Esophagus muscularis mucosa (tissue), 4 donors: ENCODE results near the gene COG5. TPM values are rescaled to one million over a fixed set of nuclear protein-coding genes. Genes with fewer than 3 reads are reported as not detected.

Experiments used
- DNase-seq: peaks from one replicate; pipeline ENCODE4 v3.0.0-alpha.2; 2017; ENCODE audit errors: extremely low spot score
- H3K27ac ChIP-seq, 4 donors: fragments of 200-600 bp; sonication (generic); replicated peaks in 1 of 4; 1 replicate in 3 of 4; 2 replicates in 1 of 4; pipeline ENCODE4 v1.5.1; 2016 to 2019; ENCODE audit warnings: mild to moderate bottlenecking in 1 of 4
- H3K27me3 ChIP-seq, 4 donors: fragments of 200-600 bp; sonication (generic); one replicate each; pipeline versions ENCODE4 v1.5.1 to v1.6.0; 2016 to 2019
- H3K36me3 ChIP-seq, 4 donors: fragments of 200-600 bp; sonication (generic); one replicate each; pipeline ENCODE4 v1.5.1; 2016 to 2019
- H3K4me1 ChIP-seq, 4 donors: fragments of 200-600 bp; sonication (generic); one replicate each; pipeline ENCODE4 v1.5.1; 2016 to 2019
- H3K4me3 ChIP-seq, 4 donors: fragments of 200-600 bp; sonication (generic); 1 replicate in 2 of 4; 2 replicates in 2 of 4; pipeline ENCODE4 v1.5.1; 2016 to 2019; ENCODE audit warnings: mild to moderate bottlenecking in 4 of 4, moderate library complexity in 1 of 4
- H3K9me3 ChIP-seq, 4 donors: fragments of 200-600 bp; sonication (generic); 1 replicate in 3 of 4; 2 replicates in 1 of 4; pipeline ENCODE4 v1.5.1; 2016 to 2019
- CTCF ChIP-seq, 3 experiments: fragments of 200-600 bp in 2 of 3; fragments of 450-650 bp in 1 of 3; sonication (generic) in 2 of 3; IDR thresholded peaks; one replicate each; pipeline ENCODE4 v1.5.1; 2017 to 2019; ENCODE audit warnings: antibody characterized with exemption in 3 of 3, mild to moderate bottlenecking in 2 of 3, moderate library complexity in 1 of 3
- EP300 ChIP-seq: sonication (generic); formaldehyde crosslinking; IDR thresholded peaks from one replicate; pipeline ENCODE4 v1.6.1; 2017; ENCODE audit warnings: antibody characterized with exemption
- POLR2A ChIP-seq: fragments of 450-650 bp; IDR thresholded peaks from one replicate; pipeline ENCODE4 v1.6.1; 2017; ENCODE audit warnings: antibody characterized with exemption, moderate library complexity, mild to moderate bottlenecking, low read depth
- POLR2AphosphoS5 ChIP-seq, 2 donors: sonication (generic); formaldehyde crosslinking; IDR thresholded peaks; one replicate each; pipeline ENCODE4 v1.6.1; 2017; ENCODE audit warnings: antibody characterized with exemption in 2 of 2
- WGBS: methylation state at CpG from one replicate; pipeline ENCODE4 v1.1.5; 2018; 5-methylcytosine and 5-hydroxymethylcytosine counted together
- intact Hi-C: fragments of 100-400 bp; cut with DNase I; formaldehyde crosslinking; loops from one replicate; pipeline ENCODE4 v1.15.1; 2023
- total RNA-seq, 4 donors: library from RNA; depleted of rRNA; stranded (reverse); fragments of >200 nt; gene quantifications; one replicate each; pipeline versions ENCODE4 v1.1.0 to v1.2.1, GENCODE V29; 2016

Gene COG5
- total RNA-seq, 4 donors from 2014 or later, result 20.3 to 33.4 (median 24.9) TPM

- no peak overlapping the region for H3K27ac ChIP-seq
- no peak for DNase-seq
- no peaks in the 10 kb centered on the region for H3K27me3 ChIP-seq
- H3K4me1 ChIP-seq, result peaks cover 0 to 27% (median 12%) of the 10 kb centered on the region in 4 donors
- TF ChIP-seq POLR2A (no peak), CTCF (IDR thresholded peaks at IDR 0.05) (no peak), EP300 (no peak), POLR2AphosphoS5 (IDR thresholded peaks at IDR 0.05) (no peak)
- H3K9me3 ChIP-seq, result no peaks in the 10 kb centered on the region
- intact Hi-C loops, result no loop called here
- no peak overlapping the region for H3K4me3 ChIP-seq
- no peaks in the 10 kb centered on the region for H3K36me3 ChIP-seq
- WGBS, result 91% methylated on average over 2 of the region's 2 CpGs
Observed at GRCh38 chr7:107219563-107220244, 344.0 kb downstream of the COG5 start.

GRCh38 chr7:107213945-107214344, 349.8 kb downstream of the COG5 start:
- peaks cover 0 to 2% (median 0%) of the 10 kb centered on the region in 4 donors for H3K9me3 ChIP-seq
- H3K4me3 ChIP-seq, result no peak overlapping the region
- no peak overlapping the region for H3K27ac ChIP-seq
- intact Hi-C loops, result no loop called here
- TF ChIP-seq CTCF (IDR thresholded peaks at IDR 0.05) (no peak), POLR2AphosphoS5 (IDR thresholded peaks at IDR 0.05) (no peak), EP300 (no peak), POLR2A (no peak)
- DNase-seq, result no peak
- peaks cover 0 to 2% (median under 1%) of the 10 kb centered on the region in 4 donors for H3K4me1 ChIP-seq
- peaks cover 4 to 22% (median 12%) of the 10 kb centered on the region in 4 donors for H3K36me3 ChIP-seq
- no peaks in the 10 kb centered on the region for H3K27me3 ChIP-seq

- no peak overlapping the region for H3K27ac ChIP-seq
- DNase-seq, result no peak
- no peak for TF ChIP-seq POLR2A
- TF ChIP-seq POLR2AphosphoS5 (IDR thresholded peaks at IDR 0.05), result no peak
- no peak for TF ChIP-seq CTCF (IDR thresholded peaks at IDR 0.05)
- TF ChIP-seq EP300, result no peak
- peaks cover 4 to 23% (median 13%) of the 10 kb centered on the region in 4 donors for H3K36me3 ChIP-seq
- H3K27me3 ChIP-seq, result no peaks in the 10 kb centered on the region
- H3K4me1 ChIP-seq, result peaks cover 6 to 8% (median 7%) of the 10 kb centered on the region in 4 donors
- WGBS, result 80% methylated on average over 5 of the region's 5 CpGs
- no peak overlapping the region for H3K4me3 ChIP-seq
- intact Hi-C loops, result no loop called here
- peaks cover 0 to 2% (median 0%) of the 10 kb centered on the region in 4 donors for H3K9me3 ChIP-seq
Observed at GRCh38 chr7:107213193-107213788, 350.4 kb downstream of the COG5 start.

- Histone ChIP-seq H3K36me3 (peaks cover 4 to 23% (median 13%) of the 10 kb centered on the region in 4 donors), H3K27me3 (no peaks in the 10 kb centered on the region), H3K9me3 (peaks cover 0 to 2% (median 0%) of the 10 kb centered on the region in 4 donors), H3K27ac (no peak overlapping the region), H3K4me1 (peaks cover 12 to 14% (median 13%) of the 10 kb centered on the region in 4 donors), H3K4me3 (no peak overlapping the region)
- no peak for TF ChIP-seq POLR2AphosphoS5 (IDR thresholded peaks at IDR 0.05)
- TF ChIP-seq EP300, result no peak
- TF ChIP-seq CTCF (IDR thresholded peaks at IDR 0.05), result no peak
- TF ChIP-seq POLR2A, result no peak
- 75% methylated on average over 2 of the region's 2 CpGs for WGBS
- DNase-seq, result no peak
- intact Hi-C loops, result no loop called here
Observed at GRCh38 chr7:107212725-107213124, 351.0 kb downstream of the COG5 start.
